Nephron progenitor cell (in vitro differentiated cells): ENCODE data around the gene IMPA2.

Source experiments
- DNase-seq: peaks from one replicate; pipeline ENCODE4 v3.0.0; 2021
- H3K27ac Mint-ChIP-seq: 2 replicates; pipeline ENCODE4 v1.8.0; 2021; ENCODE audit warnings: mild to moderate bottlenecking, moderate library complexity, mixed read lengths
- H3K27me3 Mint-ChIP-seq: 2 replicates; pipeline ENCODE4 v1.8.0; 2021; ENCODE audit warnings: mild to moderate bottlenecking, low read depth, mixed read lengths; ENCODE audit not compliant: poor library complexity
- H3K36me3 Mint-ChIP-seq: 2 replicates; pipeline ENCODE4 v1.8.0; 2021; ENCODE audit warnings: low read depth, mixed read lengths
- H3K4me1 Mint-ChIP-seq: 2 replicates; pipeline ENCODE4 v1.8.0; 2021; ENCODE audit warnings: mixed read lengths
- H3K4me3 Mint-ChIP-seq: 2 replicates; pipeline ENCODE4 v1.8.0; 2021; ENCODE audit warnings: mild to moderate bottlenecking, moderate library complexity, mixed read lengths
- H3K9me3 Mint-ChIP-seq: 2 replicates; pipeline ENCODE4 v1.8.0; 2021; ENCODE audit warnings: mild to moderate bottlenecking, moderate library complexity, mixed read lengths
- TF ChIP-seq, protein P1 (sequence below): fragments of 200-600 bp; sonication (generic); IDR thresholded peaks from 2 replicates; pipeline ENCODE4 v1.5.0; 2021; ENCODE audit warnings: antibody characterized with exemption

The IMPA2 gene

DNA sequence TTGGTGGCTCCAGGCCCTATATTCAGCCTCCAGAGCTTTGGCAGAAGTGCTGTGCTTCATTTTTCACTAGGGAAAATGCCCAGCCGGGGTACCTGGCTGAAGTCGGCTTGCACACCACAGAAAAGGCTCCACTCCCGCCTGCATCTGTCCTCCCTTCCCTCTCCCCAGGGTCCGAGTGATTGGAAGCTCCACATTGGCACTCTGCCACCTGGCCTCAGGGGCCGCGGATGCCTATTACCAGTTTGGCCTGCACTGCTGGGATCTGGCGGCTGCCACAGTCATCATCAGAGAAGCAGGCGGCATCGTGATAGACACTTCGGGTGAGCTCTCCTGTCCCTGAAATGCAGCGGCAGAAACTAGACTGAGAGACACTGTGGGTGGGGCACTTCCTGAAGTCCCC lies 47.4 kb downstream of the IMPA2 start:
- no peak overlapping the region for H3K27ac Mint-ChIP-seq
- no peaks in the 10 kb centered on the region for H3K9me3 Mint-ChIP-seq
- peaks cover 49% of the 10 kb centered on the region for H3K36me3 Mint-ChIP-seq
- TF ChIP-seq, protein P1, sequence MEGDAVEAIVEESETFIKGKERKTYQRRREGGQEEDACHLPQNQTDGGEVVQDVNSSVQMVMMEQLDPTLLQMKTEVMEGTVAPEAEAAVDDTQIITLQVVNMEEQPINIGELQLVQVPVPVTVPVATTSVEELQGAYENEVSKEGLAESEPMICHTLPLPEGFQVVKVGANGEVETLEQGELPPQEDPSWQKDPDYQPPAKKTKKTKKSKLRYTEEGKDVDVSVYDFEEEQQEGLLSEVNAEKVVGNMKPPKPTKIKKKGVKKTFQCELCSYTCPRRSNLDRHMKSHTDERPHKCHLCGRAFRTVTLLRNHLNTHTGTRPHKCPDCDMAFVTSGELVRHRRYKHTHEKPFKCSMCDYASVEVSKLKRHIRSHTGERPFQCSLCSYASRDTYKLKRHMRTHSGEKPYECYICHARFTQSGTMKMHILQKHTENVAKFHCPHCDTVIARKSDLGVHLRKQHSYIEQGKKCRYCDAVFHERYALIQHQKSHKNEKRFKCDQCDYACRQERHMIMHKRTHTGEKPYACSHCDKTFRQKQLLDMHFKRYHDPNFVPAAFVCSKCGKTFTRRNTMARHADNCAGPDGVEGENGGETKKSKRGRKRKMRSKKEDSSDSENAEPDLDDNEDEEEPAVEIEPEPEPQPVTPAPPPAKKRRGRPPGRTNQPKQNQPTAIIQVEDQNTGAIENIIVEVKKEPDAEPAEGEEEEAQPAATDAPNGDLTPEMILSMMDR = no peak
- no peak for DNase-seq
- no peaks in the 10 kb centered on the region for H3K27me3 Mint-ChIP-seq
- H3K4me1 Mint-ChIP-seq = peaks cover 53% of the 10 kb centered on the region
- H3K4me3 Mint-ChIP-seq = no peak overlapping the region

DNA sequence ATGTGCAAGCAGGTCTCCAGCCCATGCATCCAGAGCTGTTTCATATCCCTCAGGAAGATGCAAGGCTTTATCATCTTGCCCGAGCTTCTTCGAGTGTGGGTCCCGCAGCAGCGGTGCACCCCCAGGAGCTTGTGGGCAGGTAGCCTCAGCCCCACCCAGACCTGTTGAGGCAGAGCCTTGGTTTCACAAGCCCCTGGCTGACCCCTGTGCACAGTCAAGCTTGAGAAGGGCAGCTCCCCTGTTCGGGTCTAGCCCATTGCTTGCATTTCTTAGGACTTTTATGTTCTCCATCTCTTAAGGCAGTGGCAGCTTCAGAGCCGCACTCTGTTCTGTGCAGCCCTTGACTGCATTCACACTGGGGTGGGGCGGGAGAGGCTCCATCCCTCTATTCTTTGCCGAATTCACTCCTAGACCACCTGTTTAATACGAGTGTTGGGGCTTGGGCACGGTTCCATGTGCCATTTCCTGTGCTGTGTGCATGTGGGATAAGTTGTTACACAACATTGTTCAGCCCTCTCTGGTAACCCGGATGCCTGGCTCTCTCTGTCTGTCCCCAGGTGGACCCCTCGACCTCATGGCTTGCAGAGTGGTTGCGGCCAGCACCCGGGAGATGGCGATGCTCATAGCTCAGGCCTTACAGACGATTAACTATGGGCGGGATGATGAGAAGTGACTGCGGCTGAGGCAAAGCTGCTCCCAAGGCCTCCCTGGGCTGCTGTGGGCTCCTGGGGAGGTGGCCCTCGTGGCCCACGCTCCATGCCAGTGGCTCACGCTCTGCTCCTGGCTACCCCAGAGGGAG lies 48.7 kb downstream of the IMPA2 start:
- TF ChIP-seq, protein P1 = no peak
- Mint-ChIP-seq H3K4me3 (no peak overlapping the region), H3K27ac (peak overlapping the region; percentile 85), H3K36me3 (peaks cover 37% of the 10 kb centered on the region), H3K9me3 (no peaks in the 10 kb centered on the region), H3K27me3 (peaks cover 2% of the 10 kb centered on the region), H3K4me1 (peaks cover 66% of the 10 kb centered on the region)
- no peak for DNase-seq

DNA sequence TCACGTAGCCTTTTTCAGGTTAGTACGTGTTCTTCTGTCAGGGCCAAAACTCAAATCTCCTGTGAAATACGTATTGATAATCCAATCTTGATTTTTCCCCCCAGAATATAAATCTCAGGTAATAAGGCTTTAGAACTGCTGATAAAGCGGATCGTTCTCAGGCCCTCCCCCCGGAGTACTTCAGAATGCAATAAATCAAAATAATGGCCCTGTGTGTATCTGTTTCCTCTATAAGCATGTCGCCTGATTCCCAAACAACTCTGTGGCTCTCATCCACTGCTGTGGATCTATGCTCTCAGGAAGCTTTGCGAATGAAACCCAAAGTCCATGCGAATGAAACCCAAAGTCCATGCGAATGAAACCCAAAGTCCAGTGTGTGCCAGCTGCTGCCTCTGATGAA lies 49.4 kb downstream of the IMPA2 start:
- Mint-ChIP-seq H3K36me3 (peaks cover 33% of the 10 kb centered on the region), H3K4me1 (peaks cover 73% of the 10 kb centered on the region), H3K27ac (peak overlapping the region; percentile 85), H3K9me3 (no peaks in the 10 kb centered on the region), H3K4me3 (peak overlapping the region; percentile 48), H3K27me3 (peaks cover 9% of the 10 kb centered on the region)
- peak; percentile 26 for DNase-seq
- TF ChIP-seq, protein P1 = no peak

DNA sequence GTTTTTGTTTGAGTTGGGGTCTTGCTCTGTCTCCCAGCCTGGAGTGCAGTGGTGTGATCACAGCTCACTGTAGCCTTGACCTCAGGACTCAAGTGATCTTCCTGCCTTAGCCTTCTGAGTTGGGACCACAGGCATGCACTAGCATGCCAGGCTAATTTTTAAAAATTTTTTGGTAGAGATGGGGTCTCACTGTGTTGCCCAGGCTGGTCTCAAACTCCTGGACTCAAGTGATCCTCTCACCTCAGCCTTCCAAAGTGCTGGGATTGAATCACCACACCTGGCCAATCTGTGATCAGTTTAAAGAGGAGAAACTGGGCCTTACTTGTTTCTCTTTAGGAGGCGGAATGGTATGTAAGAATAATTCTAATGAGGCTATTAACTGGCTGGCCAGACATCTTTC lies 49.9 kb downstream of the IMPA2 start:
- H3K27me3 Mint-ChIP-seq = peaks cover 13% of the 10 kb centered on the region
- H3K36me3 Mint-ChIP-seq = peaks cover 33% of the 10 kb centered on the region
- no peaks in the 10 kb centered on the region for H3K9me3 Mint-ChIP-seq
- TF ChIP-seq, protein P1 = no peak
- H3K4me3 Mint-ChIP-seq = no peak overlapping the region
- peak overlapping the region; percentile 85 for H3K27ac Mint-ChIP-seq
- H3K4me1 Mint-ChIP-seq = peaks cover 76% of the 10 kb centered on the region
- no peak for DNase-seq

DNA sequence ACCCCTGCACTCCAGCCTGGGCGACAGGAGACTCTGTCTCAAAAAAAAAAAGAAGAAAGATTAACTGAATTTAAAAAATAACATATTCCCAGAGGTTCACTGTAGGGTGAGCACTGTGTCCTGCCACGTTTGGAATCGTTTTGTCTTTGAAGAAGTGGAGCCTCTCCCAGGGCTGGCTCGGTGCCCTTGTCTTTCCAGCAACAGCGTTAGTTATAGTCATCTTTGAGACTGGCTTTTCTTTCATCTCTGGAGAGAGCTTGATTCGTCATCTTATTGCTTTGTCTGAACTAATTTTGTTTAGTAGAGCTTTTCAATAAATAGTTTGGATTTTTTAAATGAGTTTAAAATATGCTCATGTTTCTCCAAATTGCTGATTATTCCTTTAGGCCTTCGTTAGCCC lies 50.5 kb downstream of the IMPA2 start:
- TF ChIP-seq, protein P1 = no peak
- Mint-ChIP-seq H3K9me3 (no peaks in the 10 kb centered on the region), H3K27me3 (peaks cover 18% of the 10 kb centered on the region), H3K4me3 (no peak overlapping the region), H3K27ac (no peak overlapping the region), H3K4me1 (peaks cover 72% of the 10 kb centered on the region), H3K36me3 (peaks cover 29% of the 10 kb centered on the region)
- no peak for DNase-seq
